ENCODE measurements around the gene MMP2. TPM values are rescaled to one million over a fixed set of nuclear protein-coding genes. Genes with fewer than 3 reads are reported as not detected.

The MMP2 gene
- polyA plus RNA-seq, 10 donors: 486 to 680 (median 606) TPM

DNA sequence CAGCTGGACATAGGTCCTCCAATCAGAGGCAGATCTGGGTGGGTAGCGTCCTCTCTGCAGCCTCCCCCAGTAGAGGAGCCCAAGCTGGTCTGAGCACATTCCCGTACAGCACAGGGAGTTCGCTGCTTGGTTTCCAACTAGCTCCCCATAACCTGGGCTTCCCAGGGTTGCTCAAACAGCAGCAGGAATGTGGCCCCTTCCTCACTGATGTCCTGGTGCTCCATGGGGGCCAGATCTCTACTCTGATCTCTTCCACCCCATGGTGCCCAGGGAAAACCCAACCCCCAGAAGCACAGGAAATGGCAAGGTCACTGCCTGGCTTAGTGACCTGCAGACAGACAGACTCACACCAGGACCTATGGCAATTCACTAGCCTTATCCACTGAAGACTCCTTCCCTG is 11.1 kb upstream of the MMP2 start:
- DNase-seq: no peak

DNA sequence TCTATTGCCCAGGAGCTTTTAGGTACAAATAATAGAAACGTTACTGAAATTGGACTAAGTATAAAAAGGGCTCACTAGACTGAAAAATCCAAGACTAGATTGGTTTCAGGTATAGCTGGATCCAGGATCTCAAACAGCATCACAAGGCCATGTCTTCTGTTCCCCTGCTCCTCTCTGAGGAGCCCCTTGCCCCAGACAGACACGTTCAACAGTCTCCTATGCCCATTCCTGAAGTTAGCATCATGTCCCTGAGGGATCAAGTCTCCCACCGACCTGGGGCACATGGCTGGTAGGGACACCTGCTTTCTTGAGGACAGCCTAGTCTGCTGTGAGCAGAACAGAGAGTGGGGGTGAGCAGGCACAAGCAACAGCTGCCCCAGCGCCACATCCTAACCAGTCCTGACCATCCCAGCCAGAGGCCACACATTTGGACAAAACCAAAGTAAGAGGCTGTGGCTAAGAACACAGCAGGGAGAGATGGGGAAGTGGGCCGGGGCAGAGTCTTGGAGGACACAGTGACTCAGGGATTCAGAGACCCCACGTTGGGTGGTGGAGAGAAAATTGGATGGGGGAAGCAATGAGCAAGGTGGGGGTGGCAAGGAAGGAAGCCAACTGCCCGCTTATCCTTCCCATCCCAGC is 10.5 kb upstream of the MMP2 start:
- no peak for DNase-seq

DNA sequence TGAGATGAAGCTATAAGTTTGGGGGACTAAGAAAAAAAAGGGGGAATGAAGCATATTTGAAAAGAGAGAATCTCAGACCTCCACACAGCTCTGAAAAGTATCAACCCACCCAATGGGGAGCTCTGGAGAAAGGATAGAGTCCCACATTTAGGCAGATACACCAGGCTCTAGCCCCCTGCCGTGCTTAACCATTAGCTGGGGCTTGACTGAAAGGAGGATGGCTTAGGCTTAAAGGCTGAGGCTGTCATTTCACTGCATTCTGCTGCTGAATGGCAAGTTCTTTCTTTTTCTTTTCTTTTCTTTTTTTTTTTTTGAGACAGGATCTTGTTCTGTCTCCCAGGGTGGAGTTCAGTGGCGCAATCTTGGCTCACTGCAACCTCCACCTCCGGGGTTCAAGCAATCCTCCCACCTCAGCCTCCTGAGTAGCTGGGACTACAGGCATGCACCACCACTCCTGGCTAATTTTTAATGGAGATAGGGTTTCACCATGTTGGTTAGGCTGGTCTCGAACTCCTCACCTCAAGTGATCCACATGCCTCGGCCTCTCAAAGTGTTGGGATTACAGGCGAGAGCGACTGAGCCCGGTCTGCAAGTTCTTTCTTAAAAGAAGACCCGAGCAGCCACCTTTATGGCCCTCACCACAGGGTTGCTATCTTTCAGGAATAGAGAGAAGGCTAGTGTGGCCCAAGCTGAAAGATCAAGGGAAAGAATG is 9.0 kb upstream of the MMP2 start:
- no peak for DNase-seq

DNA sequence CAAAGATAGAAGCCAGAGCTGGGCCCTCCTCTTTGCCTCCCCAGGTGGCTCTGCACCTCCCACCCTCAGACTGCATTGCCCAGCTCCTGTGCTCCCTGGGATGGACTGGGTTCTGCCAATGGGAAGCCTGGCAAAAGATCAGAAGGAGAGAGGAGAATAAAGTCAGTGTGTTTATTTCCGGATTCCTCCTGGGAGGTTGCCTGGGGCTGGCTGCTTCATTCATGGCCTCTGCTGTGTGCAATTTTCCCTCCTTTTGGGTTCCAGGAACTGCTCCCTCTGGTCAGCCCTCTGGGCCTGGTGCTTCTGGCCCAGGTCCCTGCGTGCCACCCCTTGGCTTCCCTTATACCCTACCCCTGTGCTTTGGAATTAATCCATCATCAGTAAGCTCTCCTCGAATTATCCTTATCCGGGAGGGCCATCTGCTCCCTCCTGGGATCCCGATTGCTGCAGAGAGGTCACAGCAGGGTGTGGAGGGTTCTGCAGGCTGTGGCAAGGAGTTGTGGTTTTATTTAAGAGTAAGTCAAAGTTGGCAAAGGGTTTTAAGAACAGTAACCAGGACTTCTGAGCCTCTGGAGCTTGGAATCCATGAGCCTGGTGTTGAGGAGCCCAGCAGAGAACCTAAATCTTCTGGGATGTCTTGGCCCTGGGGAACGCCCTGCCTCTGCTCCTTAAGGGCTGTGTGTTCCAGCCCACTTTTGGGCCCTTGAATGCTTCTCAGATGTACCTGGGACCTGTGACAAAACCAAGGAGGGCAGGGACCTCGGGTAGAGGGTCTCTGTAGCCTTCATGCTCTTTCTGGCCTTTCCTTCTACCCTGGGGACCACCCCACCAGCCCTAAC is 8.2 kb upstream of the MMP2 start:
- peak in 1 of 3 donors; percentile 59 for DNase-seq

DNA sequence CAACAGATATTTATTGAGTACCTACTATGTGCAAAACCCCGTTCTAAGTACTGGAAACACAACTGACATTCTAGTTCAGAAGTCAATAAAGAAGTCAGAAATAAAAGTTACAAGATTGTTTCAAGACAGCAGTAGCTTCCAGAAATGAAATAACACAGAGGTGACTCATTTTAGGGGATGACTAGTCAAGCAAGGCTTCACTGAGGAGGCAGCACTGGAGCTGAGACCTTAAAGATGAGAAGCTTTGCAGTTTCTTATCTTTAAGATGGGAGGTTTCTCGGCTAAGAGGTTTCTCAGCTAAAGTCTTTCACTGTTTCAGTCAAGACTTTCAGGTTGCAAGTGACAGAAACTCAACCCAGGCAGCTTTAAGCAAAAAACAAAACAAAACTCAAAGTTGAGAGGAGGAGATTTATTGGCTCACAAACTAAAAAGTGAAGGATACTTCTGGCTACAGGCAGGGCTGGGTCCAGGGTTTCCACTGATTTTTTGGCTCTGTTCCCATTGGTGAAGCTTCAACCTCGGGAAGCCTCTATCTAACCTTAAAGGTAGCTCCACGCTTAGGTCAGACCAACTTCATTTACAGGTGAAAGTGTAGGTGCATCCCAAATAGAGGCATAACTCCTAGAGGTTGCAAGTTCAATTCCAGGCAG is 7.4 kb upstream of the MMP2 start:
- DNase-seq: peak in 1 of 3 donors; percentile 76

DNA sequence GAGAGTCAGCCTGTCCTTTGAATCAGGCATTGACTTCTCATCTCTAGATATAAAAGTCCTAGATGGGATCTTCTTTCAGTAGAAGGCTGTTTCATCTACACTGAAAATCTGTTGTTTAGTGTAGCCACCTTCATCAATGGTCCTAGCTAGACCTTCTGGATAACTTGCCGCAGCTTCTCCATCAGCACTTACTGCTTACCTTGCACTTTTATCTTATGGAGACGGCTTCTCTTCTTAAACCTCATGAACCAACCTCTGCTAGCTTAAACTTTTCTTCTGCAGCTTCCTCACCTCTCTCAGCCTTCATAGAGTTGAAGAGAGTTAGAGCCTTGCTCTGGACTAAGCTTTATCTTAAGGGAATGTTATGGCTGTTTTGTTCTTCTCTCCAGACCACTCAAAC is 5.4 kb upstream of the MMP2 start:
- DNase-seq: no peak

DNA sequence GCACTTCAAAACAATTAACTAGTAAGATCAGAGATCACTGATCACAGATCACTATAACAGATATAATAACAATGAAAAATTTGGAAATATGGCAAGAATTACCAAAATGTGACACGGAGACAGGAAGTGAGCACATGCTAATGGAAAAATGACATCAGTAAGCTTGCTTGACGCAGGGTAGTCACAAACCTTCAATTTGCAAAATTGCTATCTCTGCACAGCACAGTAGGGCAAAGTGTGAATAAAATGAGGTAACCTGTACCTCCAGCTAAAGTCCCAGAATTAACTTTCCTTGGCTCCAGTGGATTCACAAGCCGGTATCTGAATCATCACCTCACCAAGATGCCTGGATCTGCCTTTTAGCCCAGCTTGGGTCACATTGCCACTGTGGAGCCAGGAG is 4.2 kb upstream of the MMP2 start:
- DNase-seq: no peak

DNA sequence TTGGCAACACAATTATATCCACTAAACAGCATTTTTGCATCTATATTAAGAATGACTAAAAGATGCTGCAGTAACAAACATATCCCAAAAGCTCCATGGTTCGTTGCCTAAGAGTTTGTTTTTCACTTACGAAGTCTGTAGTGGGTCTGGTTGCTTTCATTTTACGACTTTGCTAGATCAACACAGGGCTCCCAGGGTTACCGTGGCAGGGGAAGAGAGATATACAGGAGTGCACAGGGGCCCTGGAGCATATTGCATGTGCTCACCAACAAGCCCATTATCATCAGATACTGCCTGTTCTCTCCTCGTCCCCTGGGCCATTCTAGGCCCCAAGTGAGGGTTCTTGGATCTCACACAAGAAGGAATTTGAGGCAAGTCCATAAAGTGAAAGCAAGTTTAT is 3.1 kb upstream of the MMP2 start:
- DNase-seq: peak in 1 of 3 donors; percentile 79

DNA sequence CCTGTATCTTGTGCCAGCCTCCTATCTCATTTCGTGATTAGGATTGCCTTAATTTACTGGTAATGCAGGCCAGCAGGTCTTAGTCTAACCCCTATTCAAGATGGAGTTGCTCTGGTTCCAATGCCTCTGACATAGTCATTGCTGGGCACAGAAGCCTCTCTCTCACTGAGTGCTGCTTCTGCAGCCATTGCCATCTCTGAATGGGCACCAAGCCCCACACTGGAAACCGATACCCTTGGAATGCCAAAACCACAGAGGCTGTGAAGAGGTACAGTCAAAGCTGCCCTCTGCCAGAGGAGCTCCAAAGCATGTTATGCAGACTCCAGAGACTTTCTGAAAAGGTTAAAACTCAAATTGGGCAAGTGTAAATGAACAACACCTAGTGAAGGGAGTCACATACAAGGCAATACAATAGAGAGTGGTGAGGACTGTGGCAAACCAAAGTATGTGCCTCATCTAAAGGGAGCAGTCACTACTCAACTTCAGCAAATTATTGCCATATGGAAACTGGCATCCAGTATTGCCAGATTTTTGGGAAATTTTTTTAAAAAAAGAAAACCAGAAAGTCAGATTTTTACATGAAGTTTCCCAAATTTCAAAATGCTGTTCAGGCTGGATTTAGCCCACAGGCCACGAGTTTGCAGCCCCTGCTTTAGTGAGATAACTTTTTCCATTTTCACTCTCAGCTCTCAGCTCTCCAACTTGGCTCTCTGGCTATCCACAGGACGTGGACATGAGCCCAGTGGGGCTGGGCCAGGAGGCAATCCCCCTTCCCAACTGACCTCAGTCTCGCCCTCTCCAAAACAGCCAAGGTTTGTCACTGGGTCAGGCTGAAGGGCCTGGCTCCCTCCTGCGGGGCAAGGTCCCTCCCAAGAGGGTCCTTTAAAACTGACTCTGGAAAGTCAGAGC is 2.1 kb upstream of the MMP2 start:
- peak; percentile 77 to 93 (median 89) for DNase-seq

DNA sequence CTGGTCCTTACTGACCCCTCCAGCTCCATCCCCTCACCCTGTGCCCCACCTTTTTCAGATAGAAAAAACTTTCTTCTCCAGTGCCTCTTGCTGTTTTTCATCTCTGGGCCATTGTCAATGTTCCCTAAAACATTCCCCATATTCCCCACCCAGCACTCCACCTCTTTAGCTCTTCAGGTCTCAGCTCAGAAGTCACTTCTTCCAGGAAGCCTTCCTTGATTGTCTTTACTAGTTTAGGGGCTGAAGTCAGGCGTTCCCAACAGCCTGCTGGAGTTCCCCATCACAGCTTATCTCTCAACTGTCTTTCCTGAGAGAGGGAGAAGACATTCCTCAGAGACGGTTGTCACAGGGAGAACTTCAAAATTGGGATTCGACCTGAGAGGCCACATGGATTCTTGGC is 1.3 kb upstream of the MMP2 start:
- no peak for DNase-seq

DNA sequence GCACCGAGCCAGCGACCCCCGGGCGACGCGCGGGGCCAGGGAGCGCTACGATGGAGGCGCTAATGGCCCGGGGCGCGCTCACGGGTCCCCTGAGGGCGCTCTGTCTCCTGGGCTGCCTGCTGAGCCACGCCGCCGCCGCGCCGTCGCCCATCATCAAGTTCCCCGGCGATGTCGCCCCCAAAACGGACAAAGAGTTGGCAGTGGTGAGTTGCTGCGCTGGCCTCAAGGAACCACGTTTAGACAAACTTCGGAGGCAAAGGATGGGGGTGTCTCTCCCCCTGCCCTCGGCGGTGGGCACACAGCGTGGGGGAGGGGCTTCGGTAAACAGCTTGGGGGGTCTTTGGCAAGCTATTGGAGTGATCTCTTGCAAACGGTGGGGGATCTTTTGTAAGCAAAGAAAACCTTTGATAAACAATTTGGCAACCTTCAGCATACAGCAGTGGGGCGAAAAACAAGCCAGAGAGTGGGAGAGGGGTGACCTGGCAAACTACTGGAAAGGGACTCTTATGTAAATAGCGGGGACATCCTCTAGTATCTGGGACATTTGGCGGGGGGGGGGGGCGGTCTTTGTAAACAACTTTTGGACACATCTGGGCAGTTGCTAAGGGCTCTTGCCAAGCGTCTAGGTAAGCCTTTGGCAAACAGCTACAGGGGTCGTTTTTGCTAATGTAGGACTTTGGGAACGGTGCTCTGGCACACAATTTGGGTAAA is 587 bp downstream of the MMP2 start:
- peak in 1 of 3 donors; percentile 81 for DNase-seq

DNA sequence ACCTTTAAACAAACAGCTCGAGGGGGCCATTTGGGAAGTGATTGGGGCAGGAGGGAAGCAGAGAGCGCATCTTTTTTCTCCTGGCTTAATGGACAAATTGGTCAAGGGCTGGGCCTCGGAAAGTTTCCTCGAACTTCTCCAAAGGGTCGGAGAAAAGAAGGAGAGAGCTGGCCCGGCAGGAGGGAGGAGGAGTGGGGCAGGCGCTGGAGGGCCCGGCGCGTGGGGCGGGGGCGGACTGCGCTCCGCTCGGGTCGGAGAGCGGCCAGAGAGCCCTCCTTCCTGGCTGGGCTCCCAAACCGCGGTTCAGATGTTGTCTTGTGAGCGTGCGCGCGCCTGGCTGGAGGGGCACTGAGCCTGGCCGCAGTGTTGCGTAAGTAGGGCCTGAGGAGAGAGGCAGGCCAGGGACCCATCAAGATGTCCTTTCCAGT is 1.2 kb downstream of the MMP2 start:
- peak; percentile 83 to 95 (median 91) for DNase-seq

DNA sequence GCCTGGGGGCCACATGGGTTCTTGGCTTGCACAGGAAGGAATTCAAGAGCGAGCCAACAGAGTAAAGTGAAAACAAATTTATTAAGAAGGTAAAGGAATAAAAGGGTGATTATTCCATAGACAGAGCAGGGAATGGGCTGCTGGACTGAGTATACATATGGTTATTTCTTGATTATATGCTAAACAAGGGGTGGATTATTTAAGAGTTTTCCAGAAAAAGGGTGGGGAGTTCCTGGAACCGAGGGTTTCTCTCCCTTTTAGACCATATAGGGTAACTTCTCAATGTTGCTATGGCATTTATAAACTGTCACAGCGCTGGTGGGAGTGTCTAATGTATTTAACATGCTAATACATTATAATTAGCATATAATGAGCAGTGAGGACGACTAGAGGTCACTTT is 2.0 kb downstream of the MMP2 start:
- DNase-seq: no peak

DNA sequence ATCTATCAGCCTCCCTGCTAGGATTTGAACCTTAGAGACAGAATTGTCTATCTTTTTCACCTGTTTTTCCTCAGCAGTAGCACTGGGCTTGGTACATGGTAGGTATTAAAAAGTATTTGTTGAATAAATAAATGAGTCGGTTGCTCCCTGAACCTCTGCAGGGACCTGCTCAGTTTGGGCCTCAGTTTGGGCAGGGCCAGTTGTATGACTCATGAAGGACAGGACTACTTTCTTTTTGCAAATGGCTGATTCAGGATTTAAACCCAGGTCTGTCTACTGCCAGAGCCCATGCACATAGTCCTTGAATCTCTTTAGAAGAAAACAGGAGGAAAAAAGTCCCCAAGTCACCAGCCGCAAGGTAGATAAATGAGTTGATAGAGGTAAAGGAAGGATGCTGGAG is 3.1 kb downstream of the MMP2 start:
- DNase-seq: no peak

DNA sequence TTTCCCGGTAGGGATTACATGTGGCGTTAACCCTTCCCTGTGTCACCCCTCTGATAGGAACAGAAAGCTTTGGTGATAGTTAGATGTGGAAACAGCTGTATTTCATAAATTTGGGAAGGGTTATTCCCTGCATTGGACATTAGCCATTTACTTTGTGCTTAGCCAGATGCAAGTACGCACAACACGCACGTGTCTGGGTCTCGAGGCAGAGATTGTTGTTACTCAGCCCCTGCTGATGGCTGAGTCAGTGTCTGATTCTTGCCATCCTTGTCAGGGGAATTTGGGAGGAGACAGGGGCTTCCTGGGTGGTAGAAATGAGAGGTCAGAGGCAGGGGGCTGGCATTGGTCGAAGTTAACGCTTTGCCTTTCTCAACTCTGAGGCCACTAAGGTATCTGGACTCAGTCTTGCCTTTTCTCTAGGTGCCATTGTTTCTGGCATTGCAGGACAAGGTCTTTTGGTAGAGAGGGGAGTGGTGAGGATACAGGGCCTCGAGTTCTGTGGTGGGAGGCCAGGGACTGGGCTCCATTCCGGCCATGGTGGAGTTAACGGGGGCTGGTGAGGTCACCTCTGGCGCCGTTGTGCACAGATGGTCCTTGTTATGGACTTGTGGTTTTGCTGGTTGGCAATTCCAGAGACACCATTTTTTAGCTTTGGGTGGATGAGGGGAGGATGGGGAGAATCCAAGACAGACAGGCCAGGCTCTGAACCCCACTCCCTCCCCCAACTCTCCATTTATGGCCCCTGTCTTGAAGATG is 8.2 kb downstream of the MMP2 start:
- peak; percentile 54 to 88 (median 69) for DNase-seq

DNA sequence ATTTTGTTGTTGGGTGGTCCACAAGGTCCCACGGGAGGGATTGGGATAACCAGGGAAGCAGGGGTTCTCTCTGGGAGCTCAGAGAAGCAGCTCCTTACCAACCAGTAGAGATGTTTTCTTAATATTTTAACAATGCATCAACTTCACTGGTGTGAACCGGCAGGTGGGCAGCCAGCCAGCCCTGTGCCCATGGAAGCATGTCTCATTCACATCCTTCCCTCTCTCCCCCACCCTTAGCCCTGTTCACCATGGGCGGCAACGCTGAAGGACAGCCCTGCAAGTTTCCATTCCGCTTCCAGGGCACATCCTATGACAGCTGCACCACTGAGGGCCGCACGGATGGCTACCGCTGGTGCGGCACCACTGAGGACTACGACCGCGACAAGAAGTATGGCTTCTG is 9.3 kb downstream of the MMP2 start:
- DNase-seq: no peak

DNA sequence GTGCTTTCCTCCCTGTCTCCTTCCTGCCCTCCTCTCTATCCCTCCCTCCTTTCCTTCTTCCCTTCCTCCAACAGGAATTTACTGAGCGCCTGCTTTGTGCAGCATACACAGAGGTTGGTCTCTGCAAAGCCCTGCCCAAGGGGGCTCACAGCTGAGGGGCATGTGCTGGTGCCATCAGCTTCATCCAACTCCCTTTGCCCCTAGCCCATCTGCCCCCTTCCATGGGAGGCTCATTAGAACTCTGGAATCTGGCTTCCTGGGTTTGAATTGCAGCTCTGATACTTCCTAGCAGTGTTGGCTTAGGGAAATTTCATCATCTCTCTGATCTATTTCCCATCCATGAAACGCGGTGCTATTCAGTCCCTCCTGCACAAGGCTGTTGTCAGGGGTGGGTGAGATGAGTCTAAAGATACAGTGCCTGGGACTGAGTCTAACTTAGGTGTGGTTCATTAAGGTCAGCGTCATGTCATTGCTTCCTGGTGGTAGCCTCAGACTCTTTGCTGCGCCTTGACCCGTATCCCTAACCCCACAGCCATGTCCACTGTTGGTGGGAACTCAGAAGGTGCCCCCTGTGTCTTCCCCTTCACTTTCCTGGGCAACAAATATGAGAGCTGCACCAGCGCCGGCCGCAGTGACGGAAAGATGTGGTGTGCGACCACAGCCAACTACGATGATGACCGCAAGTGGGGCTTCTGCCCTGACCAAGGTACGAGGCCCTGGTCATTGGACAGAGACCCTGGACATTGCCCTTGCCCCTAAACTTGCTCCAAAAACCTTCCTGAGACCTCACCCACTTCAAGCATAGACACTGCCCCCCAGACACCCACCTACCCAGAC is 10.3 kb downstream of the MMP2 start:
- no peak for DNase-seq

DNA sequence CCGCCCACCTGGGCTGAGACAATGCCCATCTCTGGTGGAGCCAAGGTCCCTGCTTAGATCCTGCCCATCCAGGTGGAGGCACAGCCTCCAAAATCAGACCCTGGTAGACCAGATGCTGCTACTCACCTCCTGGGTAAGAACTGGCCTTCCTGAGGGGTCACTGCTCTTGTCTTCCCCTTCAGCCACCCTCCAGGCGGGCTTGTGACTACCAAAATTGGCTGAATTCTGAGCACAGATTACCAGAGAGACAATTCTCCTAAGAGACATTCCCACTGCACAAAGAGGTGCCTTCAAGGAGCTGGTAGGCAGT is 10.9 kb downstream of the MMP2 start:
- no peak for DNase-seq

DNA sequence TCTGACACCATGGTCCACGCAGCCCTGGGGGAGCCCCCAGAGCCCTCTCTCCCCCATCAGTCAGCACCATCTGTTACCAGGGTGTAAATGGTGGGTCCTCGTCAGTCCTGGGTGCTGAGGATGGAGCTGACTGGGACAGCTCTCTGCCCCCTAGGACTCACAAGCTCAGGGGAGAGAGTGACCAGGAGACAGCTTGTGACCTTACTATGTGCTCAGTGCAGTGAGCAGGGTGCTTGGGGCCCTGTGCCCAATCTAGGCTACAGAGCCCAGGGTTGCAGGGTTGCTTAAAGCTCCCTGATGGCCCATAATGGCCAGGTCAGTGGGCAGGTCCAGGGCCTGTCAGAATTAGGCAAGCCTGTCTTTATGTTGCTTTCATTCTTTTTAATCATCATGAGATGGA is 11.3 kb downstream of the MMP2 start:
- DNase-seq: no peak
